Neural cell (in vitro differentiated cells): ENCODE measurements around the gene MYRF. TPM values are rescaled to one million over a fixed set of nuclear protein-coding genes. Genes with fewer than 3 reads are reported as not detected.

Experiments
- H2AFZ ChIP-seq: fragments of 200-600, 300-800 bp; sonication (generic), shearing (Covaris generic); 2 replicates; pipeline ENCODE4 v1.6.0; 2014; ENCODE audit warnings: low read depth, mild to moderate bottlenecking, antibody characterized with exemption, low read length, moderate library complexity
- H3F3A ChIP-seq: fragments of 200-600 bp; shearing (Covaris generic); 2 replicates; pipeline ENCODE4 v1.6.1; 2016; ENCODE audit warnings: mild to moderate bottlenecking, moderate library complexity, mixed read lengths, antibody characterized with exemption, low read length; ENCODE audit not compliant: insufficient read depth, poor library complexity, severe bottlenecking
- H3K27ac ChIP-seq: fragments of 200-600, 300-800 bp; sonication (generic), shearing (Covaris generic); 2 replicates; pipeline ENCODE4 v1.5.1; 2014; ENCODE audit warnings: mild to moderate bottlenecking, low read length, moderate library complexity
- H3K27me3 ChIP-seq: fragments of 300-800, 200-600 bp; sonication (generic), shearing (Covaris generic); 2 replicates; pipeline ENCODE4 v1.6.0; 2014; ENCODE audit warnings: mild to moderate bottlenecking, low read depth, low read length, moderate library complexity; ENCODE audit not compliant: insufficient read depth
- H3K36me3 ChIP-seq: fragments of 300-800, 200-600 bp; sonication (generic), shearing (Covaris generic); 2 replicates; pipeline ENCODE4 v1.5.1; 2014; ENCODE audit warnings: mild to moderate bottlenecking, antibody characterized with exemption, low read length, moderate library complexity; ENCODE audit not compliant: insufficient read depth
- H3K4me2 ChIP-seq: fragments of 300-800, 200-600 bp; sonication (generic), shearing (Covaris generic); 2 replicates; pipeline ENCODE4 v1.6.0; 2014; ENCODE audit warnings: mild to moderate bottlenecking, low read length
- H3K4me3 ChIP-seq: fragments of 300-800, 200-600 bp; sonication (generic), shearing (Covaris generic); 2 replicates; pipeline ENCODE4 v1.5.1; 2014; ENCODE audit warnings: mild to moderate bottlenecking, low read length, moderate library complexity
- H3K79me2 ChIP-seq: fragments of 200-600 bp; shearing (Covaris generic); replicated peaks from 2 replicates; pipeline ENCODE4 v1.6.0; 2014; ENCODE audit warnings: mild to moderate bottlenecking, low read length, moderate library complexity; ENCODE audit not compliant: insufficient read depth
- H3K9ac ChIP-seq: fragments of 300-800, 200-600 bp; sonication (generic), shearing (Covaris generic); 2 replicates; pipeline ENCODE4 v1.6.1; 2016; ENCODE audit warnings: mild to moderate bottlenecking, low read length, mixed read lengths
- H3K9me2 ChIP-seq: fragments of 200-600 bp; shearing (Covaris generic); 2 replicates; pipeline ENCODE4 v1.6.1; 2016; ENCODE audit warnings: mild to moderate bottlenecking, low read length, mixed read lengths; ENCODE audit not compliant: insufficient read depth
- H3K9me3 ChIP-seq: fragments of 200-600, 300-800 bp; sonication (generic), shearing (Covaris generic); 2 replicates; pipeline ENCODE4 v1.6.1; 2016; ENCODE audit warnings: mild to moderate bottlenecking, mixed run types, low read length, moderate library complexity, mixed read lengths
- H4K20me1 ChIP-seq: fragments of 200-600 bp; shearing (Covaris generic); 2 replicates; pipeline ENCODE4 v1.6.1; 2016; ENCODE audit warnings: mild to moderate bottlenecking, mixed run types; ENCODE audit not compliant: insufficient read depth
- EP300 ChIP-seq: fragments of 450-650 bp; conservative IDR thresholded peaks from 2 replicates; pipeline ENCODE4 v1.6.1; 2014; ENCODE audit warnings: antibody characterized with exemption, mild to moderate bottlenecking, moderate library complexity; ENCODE audit not compliant: poor library complexity, severe bottlenecking
- EZH2 ChIP-seq: fragments of 200-600, 300-800 bp; shearing (Covaris generic), sonication (generic); IDR thresholded peaks from 2 replicates; pipeline ENCODE4 v1.6.1; 2014; ENCODE audit warnings: antibody characterized with exemption, low read length, borderline replicate concordance, mild to moderate bottlenecking; ENCODE audit not compliant: insufficient read depth, poor library complexity, severe bottlenecking
- MXI1 ChIP-seq: fragments of 450-650 bp; conservative IDR thresholded peaks from 2 replicates; pipeline ENCODE4 v1.6.1; 2014; ENCODE audit warnings: antibody characterized with exemption, mild to moderate bottlenecking; ENCODE audit not compliant: poor library complexity, severe bottlenecking
- POLR2AphosphoS5 ChIP-seq: IDR thresholded peaks from 2 replicates; pipeline ENCODE4 v1.6.1; 2012
- RAD21 ChIP-seq: fragments of 450-650 bp; conservative IDR thresholded peaks from 2 replicates; pipeline ENCODE4 v1.6.1; 2014; ENCODE audit warnings: antibody characterized with exemption, mild to moderate bottlenecking, moderate library complexity
- SMC3 ChIP-seq: fragments of 450-650 bp; conservative IDR thresholded peaks from 2 replicates; pipeline ENCODE4 v1.6.1; 2014; ENCODE audit warnings: antibody characterized with exemption, mild to moderate bottlenecking, moderate library complexity; ENCODE audit not compliant: poor library complexity
- TAF1 ChIP-seq: IDR thresholded peaks from 2 replicates; pipeline ENCODE4 v1.6.1; 2012; ENCODE audit warnings: low read depth
- polyA plus RNA-seq: library from polyadenylated mRNA; depleted of rRNA; stranded (reverse); fragments of >200 nt; gene quantifications from 2 replicates; pipeline ENCODE4 v1.2.3, GENCODE V29; 2014
- TF ChIP-seq, protein P1 (sequence below): fragments of 450-650 bp; IDR thresholded peaks from 2 replicates; pipeline ENCODE4 v1.5.1; 2014; ENCODE audit warnings: antibody characterized with exemption, mild to moderate bottlenecking, moderate library complexity; ENCODE audit not compliant: poor library complexity, severe bottlenecking
- TF ChIP-seq, protein P2 (sequence below): IDR thresholded peaks from 2 replicates; pipeline ENCODE4 v1.6.1; 2012; ENCODE audit warnings: borderline replicate concordance

Gene MYRF
- polyA plus RNA-seq, 1 donor from 2014 or later = 0.16 TPM

DNA sequence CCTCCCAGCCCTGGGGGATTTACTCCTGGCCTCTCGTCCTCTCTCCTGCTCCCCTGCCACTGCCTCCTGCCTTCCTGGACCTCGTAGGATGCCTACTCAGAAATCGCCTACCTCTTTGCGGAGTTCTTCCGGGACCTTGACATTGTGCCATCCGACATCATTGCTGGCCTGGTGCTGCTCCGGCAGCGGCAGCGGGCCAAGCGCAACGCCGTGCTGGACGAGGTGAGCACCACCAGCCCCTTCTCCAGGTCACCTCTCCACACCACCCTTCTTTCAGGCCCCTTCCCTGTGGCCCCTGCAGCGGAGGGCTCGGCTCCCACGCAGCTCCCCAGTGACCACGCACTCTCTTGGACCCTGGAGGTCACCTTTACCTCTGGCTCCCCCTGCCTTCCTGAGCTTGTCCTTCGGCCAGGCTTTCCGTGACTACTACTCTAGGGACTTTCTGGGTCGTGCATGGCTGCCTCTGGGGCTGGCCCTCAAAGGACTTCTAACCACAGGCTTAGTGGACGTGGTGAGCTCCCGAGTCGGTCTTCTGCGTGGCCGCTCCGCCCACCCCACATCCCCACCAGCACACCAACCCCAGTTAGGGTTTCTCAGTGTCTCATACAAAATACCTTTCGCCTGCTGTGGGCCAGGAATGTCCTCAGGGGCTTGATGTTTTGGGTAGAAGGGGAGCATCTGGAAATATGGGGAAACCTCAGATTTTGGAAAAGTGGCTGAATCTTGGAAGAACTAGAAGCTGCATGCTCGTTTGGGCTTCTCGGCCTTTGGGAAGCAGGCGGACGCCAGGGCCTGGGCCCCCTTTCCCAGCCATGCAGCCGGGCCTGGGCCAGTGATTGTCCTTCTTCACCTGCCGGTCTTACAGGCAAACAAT is 24.1 kb upstream of the MYRF start:
- H3K9me2 ChIP-seq = no peaks in the 10 kb centered on the region
- H3K27ac ChIP-seq = no peak overlapping the region
- no peaks in the 10 kb centered on the region for H3F3A ChIP-seq
- no peak overlapping the region for H2AFZ ChIP-seq
- no peak overlapping the region for H3K4me3 ChIP-seq
- no peak overlapping the region for H3K4me2 ChIP-seq
- no peaks in the 10 kb centered on the region for H4K20me1 ChIP-seq
- TF ChIP-seq, protein P1, sequence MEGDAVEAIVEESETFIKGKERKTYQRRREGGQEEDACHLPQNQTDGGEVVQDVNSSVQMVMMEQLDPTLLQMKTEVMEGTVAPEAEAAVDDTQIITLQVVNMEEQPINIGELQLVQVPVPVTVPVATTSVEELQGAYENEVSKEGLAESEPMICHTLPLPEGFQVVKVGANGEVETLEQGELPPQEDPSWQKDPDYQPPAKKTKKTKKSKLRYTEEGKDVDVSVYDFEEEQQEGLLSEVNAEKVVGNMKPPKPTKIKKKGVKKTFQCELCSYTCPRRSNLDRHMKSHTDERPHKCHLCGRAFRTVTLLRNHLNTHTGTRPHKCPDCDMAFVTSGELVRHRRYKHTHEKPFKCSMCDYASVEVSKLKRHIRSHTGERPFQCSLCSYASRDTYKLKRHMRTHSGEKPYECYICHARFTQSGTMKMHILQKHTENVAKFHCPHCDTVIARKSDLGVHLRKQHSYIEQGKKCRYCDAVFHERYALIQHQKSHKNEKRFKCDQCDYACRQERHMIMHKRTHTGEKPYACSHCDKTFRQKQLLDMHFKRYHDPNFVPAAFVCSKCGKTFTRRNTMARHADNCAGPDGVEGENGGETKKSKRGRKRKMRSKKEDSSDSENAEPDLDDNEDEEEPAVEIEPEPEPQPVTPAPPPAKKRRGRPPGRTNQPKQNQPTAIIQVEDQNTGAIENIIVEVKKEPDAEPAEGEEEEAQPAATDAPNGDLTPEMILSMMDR = no peak
- TF ChIP-seq TAF1 = no peak
- TF ChIP-seq RAD21 = no peak
- no peak for TF ChIP-seq POLR2AphosphoS5
- TF ChIP-seq MXI1 = no peak
- TF ChIP-seq EP300 = no peak
- no peak for TF ChIP-seq EZH2
- no peak for TF ChIP-seq SMC3
- TF ChIP-seq, protein P2, sequence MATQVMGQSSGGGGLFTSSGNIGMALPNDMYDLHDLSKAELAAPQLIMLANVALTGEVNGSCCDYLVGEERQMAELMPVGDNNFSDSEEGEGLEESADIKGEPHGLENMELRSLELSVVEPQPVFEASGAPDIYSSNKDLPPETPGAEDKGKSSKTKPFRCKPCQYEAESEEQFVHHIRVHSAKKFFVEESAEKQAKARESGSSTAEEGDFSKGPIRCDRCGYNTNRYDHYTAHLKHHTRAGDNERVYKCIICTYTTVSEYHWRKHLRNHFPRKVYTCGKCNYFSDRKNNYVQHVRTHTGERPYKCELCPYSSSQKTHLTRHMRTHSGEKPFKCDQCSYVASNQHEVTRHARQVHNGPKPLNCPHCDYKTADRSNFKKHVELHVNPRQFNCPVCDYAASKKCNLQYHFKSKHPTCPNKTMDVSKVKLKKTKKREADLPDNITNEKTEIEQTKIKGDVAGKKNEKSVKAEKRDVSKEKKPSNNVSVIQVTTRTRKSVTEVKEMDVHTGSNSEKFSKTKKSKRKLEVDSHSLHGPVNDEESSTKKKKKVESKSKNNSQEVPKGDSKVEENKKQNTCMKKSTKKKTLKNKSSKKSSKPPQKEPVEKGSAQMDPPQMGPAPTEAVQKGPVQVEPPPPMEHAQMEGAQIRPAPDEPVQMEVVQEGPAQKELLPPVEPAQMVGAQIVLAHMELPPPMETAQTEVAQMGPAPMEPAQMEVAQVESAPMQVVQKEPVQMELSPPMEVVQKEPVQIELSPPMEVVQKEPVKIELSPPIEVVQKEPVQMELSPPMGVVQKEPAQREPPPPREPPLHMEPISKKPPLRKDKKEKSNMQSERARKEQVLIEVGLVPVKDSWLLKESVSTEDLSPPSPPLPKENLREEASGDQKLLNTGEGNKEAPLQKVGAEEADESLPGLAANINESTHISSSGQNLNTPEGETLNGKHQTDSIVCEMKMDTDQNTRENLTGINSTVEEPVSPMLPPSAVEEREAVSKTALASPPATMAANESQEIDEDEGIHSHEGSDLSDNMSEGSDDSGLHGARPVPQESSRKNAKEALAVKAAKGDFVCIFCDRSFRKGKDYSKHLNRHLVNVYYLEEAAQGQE = no peak
- H3K9ac ChIP-seq = no peak overlapping the region
- no peaks in the 10 kb centered on the region for H3K36me3 ChIP-seq
- H3K27me3 ChIP-seq = no peaks in the 10 kb centered on the region
- H3K9me3 ChIP-seq = no peaks in the 10 kb centered on the region
- no peaks in the 10 kb centered on the region for H3K79me2 ChIP-seq

DNA sequence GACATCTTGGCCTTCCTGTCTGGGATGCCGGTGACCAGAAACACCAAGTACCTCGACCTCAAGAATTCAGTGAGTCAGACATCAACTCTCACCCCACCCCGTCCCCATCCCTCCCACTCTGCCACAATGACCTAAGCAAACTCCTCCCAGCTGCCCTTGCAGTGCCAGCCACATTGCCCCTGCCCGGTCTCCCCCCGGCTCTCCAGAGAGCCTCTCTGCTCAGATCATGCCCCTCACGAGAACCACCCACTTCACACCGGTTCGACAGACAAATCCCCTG is 23.6 kb upstream of the MYRF start:
- H3K36me3 ChIP-seq = no peaks in the 10 kb centered on the region
- TF ChIP-seq, protein P2 = no peak
- TF ChIP-seq MXI1 (no peak), EZH2 (no peak), RAD21 (no peak)
- no peak overlapping the region for H3K27ac ChIP-seq
- no peak overlapping the region for H2AFZ ChIP-seq
- no peaks in the 10 kb centered on the region for H3F3A ChIP-seq
- H3K27me3 ChIP-seq = no peaks in the 10 kb centered on the region
- no peak overlapping the region for H3K4me2 ChIP-seq
- no peaks in the 10 kb centered on the region for H3K9me3 ChIP-seq
- H3K9me2 ChIP-seq = no peaks in the 10 kb centered on the region
- H3K79me2 ChIP-seq = no peaks in the 10 kb centered on the region
- no peak overlapping the region for H3K9ac ChIP-seq
- H3K4me3 ChIP-seq = no peak overlapping the region
- no peaks in the 10 kb centered on the region for H4K20me1 ChIP-seq
